Measurements from ENCODE around the gene HTRA2. TPM values are rescaled to one million over a fixed set of nuclear protein-coding genes. Genes with fewer than 3 reads are reported as not detected.
A peak's percentile ranks its signal among the peaks of the same experiment; 100 is the strongest.

The HTRA2 gene
- total RNA-seq, 4 donors from 2014 or later, result 25.0 to 37.6 (median 29.1) TPM

DNA sequence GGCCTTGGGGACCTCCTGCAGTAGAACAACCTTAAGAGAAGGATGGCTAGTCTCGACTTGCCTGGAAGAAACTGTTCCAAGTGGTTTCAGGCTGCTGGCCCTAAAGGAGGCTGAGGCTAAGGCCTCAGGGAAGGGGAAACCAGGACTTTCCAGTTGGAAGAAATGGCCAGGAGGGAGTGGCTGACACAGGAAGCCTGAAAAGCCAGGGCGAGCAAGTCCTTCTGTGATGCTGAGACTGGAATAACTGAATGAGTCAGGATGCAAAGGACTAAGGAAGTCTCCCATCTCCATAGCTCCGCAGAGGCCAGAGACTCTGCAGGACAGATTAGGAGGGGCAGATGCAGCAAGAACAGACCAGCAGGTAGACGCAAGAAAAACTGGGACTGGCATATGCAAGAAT lies 7.4 kb downstream of the HTRA2 start:
- Histone ChIP-seq H3K36me3 (peaks cover 0 to 27% of the 10 kb centered on the region in 2 donors), H3K9me3 (no peaks in the 10 kb centered on the region), H3K4me3 (no peak overlapping the region), H3K27me3 (peaks cover 9% of the 10 kb centered on the region), H3K4me1 (peaks cover 0 to 4% (median 2%) of the 10 kb centered on the region in 3 donors), H3K27ac (no peak overlapping the region)
- no peak for ATAC-seq
- 64 to 71% methylated on average over 3 to 4 of the region's 4 CpGs for WGBS, 2 donors (ENCODE audit: low coverage in 1 of 2)
- TF ChIP-seq POLR2AphosphoS5 (IDR thresholded peaks at IDR 0.05) (no peak), POLR2A (IDR thresholded peaks at IDR 0.05) (no peak), EP300 (IDR thresholded peaks at IDR 0.05) (no peak)
- TF ChIP-seq, protein P1, sequence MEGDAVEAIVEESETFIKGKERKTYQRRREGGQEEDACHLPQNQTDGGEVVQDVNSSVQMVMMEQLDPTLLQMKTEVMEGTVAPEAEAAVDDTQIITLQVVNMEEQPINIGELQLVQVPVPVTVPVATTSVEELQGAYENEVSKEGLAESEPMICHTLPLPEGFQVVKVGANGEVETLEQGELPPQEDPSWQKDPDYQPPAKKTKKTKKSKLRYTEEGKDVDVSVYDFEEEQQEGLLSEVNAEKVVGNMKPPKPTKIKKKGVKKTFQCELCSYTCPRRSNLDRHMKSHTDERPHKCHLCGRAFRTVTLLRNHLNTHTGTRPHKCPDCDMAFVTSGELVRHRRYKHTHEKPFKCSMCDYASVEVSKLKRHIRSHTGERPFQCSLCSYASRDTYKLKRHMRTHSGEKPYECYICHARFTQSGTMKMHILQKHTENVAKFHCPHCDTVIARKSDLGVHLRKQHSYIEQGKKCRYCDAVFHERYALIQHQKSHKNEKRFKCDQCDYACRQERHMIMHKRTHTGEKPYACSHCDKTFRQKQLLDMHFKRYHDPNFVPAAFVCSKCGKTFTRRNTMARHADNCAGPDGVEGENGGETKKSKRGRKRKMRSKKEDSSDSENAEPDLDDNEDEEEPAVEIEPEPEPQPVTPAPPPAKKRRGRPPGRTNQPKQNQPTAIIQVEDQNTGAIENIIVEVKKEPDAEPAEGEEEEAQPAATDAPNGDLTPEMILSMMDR (IDR thresholded peaks at IDR 0.05), result no peak

- WGBS, 2 donors (ENCODE audit: low coverage in 1 of 2), result 70 to 88% methylated on average over 1 to 7 of the region's 7 CpGs
- TF ChIP-seq, protein P1 (IDR thresholded peaks at IDR 0.05), result no peak
- no peak for TF ChIP-seq EP300 (IDR thresholded peaks at IDR 0.05)
Measured at GRCh38 chr2:74538881-74539339, 9.2 kb downstream of the HTRA2 start.

GRCh38 chr2:74540291-74540690 lies 10.6 kb downstream of the HTRA2 start:
- TF ChIP-seq POLR2AphosphoS5 (IDR thresholded peaks at IDR 0.05) (no peak), EP300 (IDR thresholded peaks at IDR 0.05) (no peak), POLR2A (IDR thresholded peaks at IDR 0.05) (no peak)
- TF ChIP-seq, protein P1 (IDR thresholded peaks at IDR 0.05), result no peak
- Histone ChIP-seq H3K4me1 (peaks cover 0 to 2% (median 0%) of the 10 kb centered on the region in 3 donors), H3K27ac (peak overlapping the region in 2 of 4 donors; percentile 42 to 46), H3K36me3 (no peaks in the 10 kb centered on the region), H3K27me3 (peaks cover 9% of the 10 kb centered on the region), H3K9me3 (no peaks in the 10 kb centered on the region), H3K4me3 (no peak overlapping the region)
- 50% methylated on average over 2 of the region's 5 CpGs; no CpG with 5 or more reads in 1 of the 2 donors for WGBS, 2 donors (ENCODE audit: low coverage in 1 of 2)
- ATAC-seq, result peak; percentile 81

More at GRCh38 chr2:74538881-74539339, 9.2 kb downstream of the HTRA2 start:
- Histone ChIP-seq H3K27me3 (peaks cover 9% of the 10 kb centered on the region), H3K36me3 (peaks cover 0 to 9% of the 10 kb centered on the region in 2 donors), H3K27ac (no peak overlapping the region), H3K9me3 (no peaks in the 10 kb centered on the region), H3K4me1 (peaks cover 0 to 2% (median 0%) of the 10 kb centered on the region in 3 donors), H3K4me3 (no peak overlapping the region)
- ATAC-seq, result no peak

DNA sequence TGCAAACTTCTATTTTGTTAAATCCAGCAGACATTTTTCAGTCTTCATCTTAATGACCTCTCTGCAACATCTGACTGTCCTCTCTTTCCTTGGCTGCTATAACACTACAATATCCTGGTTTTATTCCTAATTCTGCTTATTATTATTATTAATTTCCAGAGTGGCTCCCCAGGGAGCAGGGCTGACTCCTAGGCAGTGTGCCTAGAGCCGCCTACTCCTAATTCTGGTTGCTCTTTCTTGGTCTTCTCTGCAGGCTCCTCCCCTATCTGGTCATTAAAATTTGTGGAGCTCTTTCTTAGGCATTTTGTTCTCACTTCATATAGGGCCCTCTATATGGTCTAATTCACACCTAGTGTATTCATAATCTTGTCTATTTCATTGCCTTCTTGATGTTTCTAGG lies 13.2 kb downstream of the HTRA2 start:
- H3K36me3 ChIP-seq, result no peaks in the 10 kb centered on the region
- peaks cover 9% of the 10 kb centered on the region for H3K27me3 ChIP-seq
- H3K9me3 ChIP-seq, result no peaks in the 10 kb centered on the region
- H3K4me1 ChIP-seq, result peaks cover 0 to 2% (median under 1%) of the 10 kb centered on the region in 3 donors
- no peak overlapping the region for H3K27ac ChIP-seq
- WGBS, 2 donors (ENCODE audit: low coverage in 1 of 2), result 67 to 80% methylated on average over 1 of the region's 1 CpG
- no peak for TF ChIP-seq POLR2A (IDR thresholded peaks at IDR 0.05)
- TF ChIP-seq, protein P1 (IDR thresholded peaks at IDR 0.05), result no peak
- H3K4me3 ChIP-seq, result no peak overlapping the region
- no peak for ATAC-seq

DNA sequence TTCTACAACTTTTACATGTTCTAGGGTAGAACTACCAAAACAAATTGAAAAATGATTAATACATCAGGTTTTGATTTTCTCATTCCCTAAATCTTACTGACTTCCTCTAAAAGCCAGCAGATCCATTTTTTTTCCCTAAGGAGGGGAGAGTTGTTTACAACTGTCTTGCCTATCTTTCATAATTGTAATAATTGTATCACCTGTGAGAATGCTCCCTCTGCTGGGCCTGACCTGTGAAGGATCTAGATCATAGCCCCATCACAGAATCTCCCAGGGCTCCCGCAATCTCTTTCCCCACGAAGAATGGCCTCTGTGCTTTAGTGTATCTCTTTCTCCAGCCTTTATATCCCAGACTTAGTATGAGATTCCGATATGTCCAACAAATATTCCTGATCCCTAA lies 14.9 kb downstream of the HTRA2 start:
- no peak overlapping the region for H3K4me3 ChIP-seq
- H3K4me1 ChIP-seq, result peaks cover 0 to 16% (median 6%) of the 10 kb centered on the region in 3 donors
- no peaks in the 10 kb centered on the region for H3K9me3 ChIP-seq
- H3K27ac ChIP-seq, result no peak overlapping the region
- H3K27me3 ChIP-seq, result peaks cover 1% of the 10 kb centered on the region
- WGBS, 2 donors (ENCODE audit: low coverage in 1 of 2), result 89 to 100% methylated on average over 1 to 3 of the region's 3 CpGs
- H3K36me3 ChIP-seq, result no peaks in the 10 kb centered on the region
- ATAC-seq, result no peak
- no peak for TF ChIP-seq EP300 (IDR thresholded peaks at IDR 0.05)
- TF ChIP-seq POLR2AphosphoS5 (IDR thresholded peaks at IDR 0.05), result no peak
- TF ChIP-seq POLR2A (IDR thresholded peaks at IDR 0.05), result no peak
- TF ChIP-seq, protein P1 (IDR thresholded peaks at IDR 0.05), result no peak
